Fibroblast of villous mesenchyme (primary cell): Measurements from ENCODE around the gene CACNA1C. TPM values are rescaled to one million over a fixed set of nuclear protein-coding genes. Genes with fewer than 3 reads are reported as not detected.

Source experiments
- DNase-seq: peaks from one replicate; pipeline ENCODE4 v3.0.0-alpha.2; 2010; ENCODE audit warnings: low read depth
- H3K4me3 ChIP-seq: 2 replicates; pipeline ENCODE4 v1.5.1; 2011; ENCODE audit warnings: low read depth, mild to moderate bottlenecking, low read length
- total RNA-seq: library from RNA; depleted of rRNA; stranded (reverse); fragments of >200 nt; gene quantifications from 2 replicates; pipeline ENCODE4 v1.2.3, GENCODE V29; 2012
- TF ChIP-seq, protein P1 (sequence below): IDR thresholded peaks from 2 replicates; pipeline ENCODE4 v1.5.1; 2012; ENCODE audit warnings: low read depth, mild to moderate bottlenecking, low read length; ENCODE audit not compliant: insufficient read depth

The CACNA1C gene
- total RNA-seq, 1 donor = 11.7 TPM

DNA sequence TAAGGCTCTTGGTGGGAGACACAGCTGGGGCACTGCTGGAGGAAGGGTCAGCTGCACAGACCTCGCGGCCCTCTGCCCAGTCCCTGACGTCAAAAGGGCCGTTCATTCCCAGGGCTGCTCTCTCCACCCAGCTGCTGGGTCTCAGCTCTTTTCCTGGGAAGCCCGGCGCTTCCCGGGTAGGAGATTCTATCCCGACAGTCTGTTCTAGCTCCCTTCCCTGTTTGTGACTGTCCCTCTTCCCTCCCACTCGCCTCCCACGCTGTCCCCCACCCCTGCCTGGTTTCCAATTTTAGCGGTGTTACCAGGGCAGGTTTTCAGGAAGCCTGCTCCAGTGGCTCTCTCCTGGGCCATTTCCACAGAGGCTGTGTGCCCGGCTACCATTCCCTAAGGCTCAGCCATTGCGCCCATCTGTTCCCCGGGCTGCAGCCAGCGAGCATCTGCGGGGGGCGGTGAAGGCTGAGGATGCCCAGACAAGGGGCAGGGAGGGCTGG lies 186.6 kb downstream of the CACNA1C start:
- H3K4me3 ChIP-seq = no peak overlapping the region
- DNase-seq = peak; percentile 65
- TF ChIP-seq, protein P1, sequence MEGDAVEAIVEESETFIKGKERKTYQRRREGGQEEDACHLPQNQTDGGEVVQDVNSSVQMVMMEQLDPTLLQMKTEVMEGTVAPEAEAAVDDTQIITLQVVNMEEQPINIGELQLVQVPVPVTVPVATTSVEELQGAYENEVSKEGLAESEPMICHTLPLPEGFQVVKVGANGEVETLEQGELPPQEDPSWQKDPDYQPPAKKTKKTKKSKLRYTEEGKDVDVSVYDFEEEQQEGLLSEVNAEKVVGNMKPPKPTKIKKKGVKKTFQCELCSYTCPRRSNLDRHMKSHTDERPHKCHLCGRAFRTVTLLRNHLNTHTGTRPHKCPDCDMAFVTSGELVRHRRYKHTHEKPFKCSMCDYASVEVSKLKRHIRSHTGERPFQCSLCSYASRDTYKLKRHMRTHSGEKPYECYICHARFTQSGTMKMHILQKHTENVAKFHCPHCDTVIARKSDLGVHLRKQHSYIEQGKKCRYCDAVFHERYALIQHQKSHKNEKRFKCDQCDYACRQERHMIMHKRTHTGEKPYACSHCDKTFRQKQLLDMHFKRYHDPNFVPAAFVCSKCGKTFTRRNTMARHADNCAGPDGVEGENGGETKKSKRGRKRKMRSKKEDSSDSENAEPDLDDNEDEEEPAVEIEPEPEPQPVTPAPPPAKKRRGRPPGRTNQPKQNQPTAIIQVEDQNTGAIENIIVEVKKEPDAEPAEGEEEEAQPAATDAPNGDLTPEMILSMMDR = no peak

DNA sequence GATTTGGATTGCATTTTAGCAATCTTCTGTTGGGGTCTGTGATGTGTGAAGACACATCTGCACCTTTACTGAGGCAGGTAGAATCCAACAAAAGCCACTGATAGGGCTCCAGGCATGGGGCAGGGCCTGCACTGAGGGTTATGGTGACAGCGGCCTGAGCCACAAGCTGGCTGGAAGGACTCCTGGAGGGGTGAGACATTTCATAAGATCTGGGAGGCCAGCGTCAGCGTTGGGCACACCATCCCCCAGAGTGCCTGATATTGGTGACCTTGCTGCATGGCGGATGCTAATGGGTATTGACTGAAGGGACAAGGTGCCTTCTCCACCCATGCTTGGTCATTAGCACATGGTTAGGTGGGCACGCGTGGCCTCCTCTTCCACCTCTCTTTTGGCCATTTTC lies 187.6 kb downstream of the CACNA1C start:
- no peak overlapping the region for H3K4me3 ChIP-seq
- no peak for DNase-seq
- TF ChIP-seq, protein P1 = no peak

DNA sequence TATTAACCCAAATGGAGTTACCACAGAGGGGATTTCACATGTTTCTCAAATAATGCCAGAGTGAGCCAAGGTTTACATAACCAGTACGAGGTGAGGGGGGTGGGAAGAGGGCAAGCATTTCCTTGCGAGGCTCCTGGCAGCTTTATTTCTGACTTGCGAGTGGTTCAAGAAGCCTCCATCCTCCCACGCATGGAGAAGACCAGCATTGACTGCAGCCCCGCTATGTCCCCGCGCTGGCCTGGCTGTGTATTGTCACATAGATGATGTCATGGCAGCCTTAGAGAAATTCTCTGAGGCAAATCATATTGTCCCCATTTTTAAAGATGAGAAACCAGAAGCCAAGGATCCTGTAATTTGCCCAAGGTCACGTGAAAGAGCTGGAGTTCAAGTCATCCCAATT lies 188.2 kb downstream of the CACNA1C start:
- DNase-seq = no peak
- H3K4me3 ChIP-seq = no peak overlapping the region
- TF ChIP-seq, protein P1 = no peak

DNA sequence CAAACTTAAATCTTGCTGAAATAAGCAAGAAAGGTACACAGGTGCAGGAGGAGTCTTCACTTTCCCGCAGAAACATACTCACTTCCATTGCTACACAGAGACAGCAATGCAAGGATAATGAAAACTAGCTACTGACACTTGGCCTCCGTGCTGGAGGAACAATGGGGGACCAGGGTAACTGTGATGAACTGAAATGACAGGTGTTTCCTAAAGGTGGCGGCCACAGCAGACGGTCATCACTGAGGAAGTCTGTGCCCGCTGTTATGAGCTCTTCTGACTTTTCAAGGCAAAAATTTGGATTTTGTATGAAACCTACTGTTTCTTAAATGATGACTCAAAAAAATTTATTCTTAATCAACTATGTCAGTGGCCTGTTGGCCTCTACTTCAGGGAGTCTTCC lies 189.4 kb downstream of the CACNA1C start:
- TF ChIP-seq, protein P1 = no peak
- DNase-seq = no peak
- H3K4me3 ChIP-seq = no peak overlapping the region

DNA sequence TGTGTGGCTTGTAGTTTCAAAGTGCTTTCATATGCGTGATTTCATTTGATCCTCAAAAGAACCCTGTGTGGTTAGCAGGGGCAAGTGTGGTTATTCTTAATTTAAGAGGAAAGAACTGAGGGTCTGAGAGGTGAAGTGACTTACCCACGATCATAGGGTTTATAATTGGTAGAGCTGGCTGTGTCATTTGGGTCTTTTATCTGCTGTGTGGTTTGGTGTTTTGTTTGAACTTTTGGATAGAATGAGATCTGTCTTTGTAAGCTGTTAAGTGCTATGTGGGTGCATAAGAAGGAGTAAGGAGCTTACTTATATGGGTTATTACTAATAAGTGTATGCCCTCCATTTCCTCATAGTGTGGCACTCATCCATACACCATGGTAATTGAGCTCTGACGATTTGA lies 190.0 kb downstream of the CACNA1C start:
- H3K4me3 ChIP-seq = no peak overlapping the region
- TF ChIP-seq, protein P1 = no peak

DNA sequence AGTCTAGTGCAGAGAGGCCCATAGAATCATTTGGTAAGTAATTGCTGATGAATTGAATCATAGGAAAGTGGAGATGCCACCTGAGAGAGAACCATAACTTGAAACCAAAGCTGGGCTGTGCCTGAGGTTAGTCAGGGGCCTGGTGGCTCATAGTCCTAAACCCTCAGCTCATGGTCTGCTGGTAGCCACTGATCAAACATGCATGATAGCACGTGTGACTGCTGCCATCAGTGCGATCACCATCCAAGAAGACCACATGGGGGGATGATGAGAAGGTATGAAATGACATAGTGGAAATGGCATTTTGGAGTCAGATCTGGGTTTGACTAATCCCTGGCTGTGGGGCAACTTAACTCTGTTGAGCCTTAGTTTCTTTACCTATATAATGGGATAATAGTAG lies 190.5 kb downstream of the CACNA1C start:
- no peak overlapping the region for H3K4me3 ChIP-seq
- TF ChIP-seq, protein P1 = no peak
- DNase-seq = no peak

More for the DNA sequence above, 190.0 kb downstream of the CACNA1C start:
- DNase-seq = no peak
